Measurements from ENCODE around the gene SEZ6L. TPM values are rescaled to one million over a fixed set of nuclear protein-coding genes. Genes with fewer than 3 reads are reported as not detected.

SEZ6L gene
- total and polyA plus RNA-seq, 10 of the 15 experiments (the other 5 are each of a cell fraction or from before 2014, with no cell fraction given), result not detected

GRCh38 chr22:26394777-26395176 lies 225.5 kb downstream of the SEZ6L start:
- Histone ChIP-seq H4K20me1 (ENCODE audit: control insufficient read depth, insufficient read depth) (no peaks in the 10 kb centered on the region), H2AFZ (ENCODE audit: control insufficient read depth, low read depth, low read length) (no peak overlapping the region), H3K27ac (ENCODE audit: control insufficient read depth, insufficient read depth) (no peak overlapping the region), H3K27me3 (replicated peaks in 1 of 2; ENCODE audit: control insufficient read depth in 2 of 2, insufficient read depth in 2 of 2, low read length in 1 of 2) (no peaks in the 10 kb centered on the region; a peak in 3 of 4 replicates), H3K4me2 (ENCODE audit: control insufficient read depth, insufficient read depth) (no peak overlapping the region), H3K4me3 (no peak overlapping the region), H3K9ac (ENCODE audit: control insufficient read depth, insufficient read depth, low read length) (no peak overlapping the region), H3K79me2 (ENCODE audit: control insufficient read depth, insufficient read depth, low read length) (no peaks in the 10 kb centered on the region), H3K9me3 (replicated peaks; ENCODE audit: control insufficient read depth, insufficient read depth, low read length) (no peaks in the 10 kb centered on the region), H3K4me1 (ENCODE audit: control insufficient read depth, insufficient read depth, low read length) (no peaks in the 10 kb centered on the region), H3K36me3 (ENCODE audit: control insufficient read depth in 2 of 2, insufficient read depth in 2 of 2, low read length in 1 of 2) (no peaks in the 10 kb centered on the region)
- BruUV-seq (replicated peaks), result no TSS peak
- FAIRE-seq, result no peak
- no peak for ATAC-seq
- SMC1A ChIA-PET (ENCODE audit: uncharacterized antibody, unreplicated experiment), result interaction anchor here (0.9 to 8.5 kb wide), 4 partner anchors 11 to 84 kb away, joined by 3 to 73 read pairs (median 3); no protein-coding TSS in a partner anchor
- WGBS (ENCODE audit: insufficient coverage, insufficient replicate concordance, low lambda C conversion rate, missing lambda C conversion rate), result 33% methylated on average over 1 of the region's 1 CpG
- RAD21 ChIA-PET (ENCODE audit: unreplicated experiment), result interaction anchor here (1.3 to 1.8 kb wide), 4 partner anchors 10 to 67 kb away, joined by 3 to 5 read pairs (median 4); no protein-coding TSS in a partner anchor
- CTCF ChIA-PET, result interaction anchor here (0.7 to 10.2 kb wide), 8 partner anchors 10 to 270 kb away, joined by 3 to 111 read pairs (median 4); no protein-coding TSS in a partner anchor
- intact Hi-C loops (cut with micrococcal nuclease; ENCODE audit: unreplicated experiment) (no loop called here), in situ Hi-C loops (cut with MboI) (no loop called here)
- DNase-seq (ENCODE audit: low read depth, low spot score), result no peak
- POLR2A ChIA-PET, result no interaction called here
- no peak for TF ChIP-seq POLR2AphosphoS5 (IDR thresholded peaks at IDR 0.05; ENCODE audit: low read length)
- no peak for TF ChIP-seq GATAD2B (conservative IDR thresholded peaks at IDR 0.05; ENCODE audit: low read depth)
- no peak for TF ChIP-seq POLR2AphosphoS2 (IDR thresholded peaks at IDR 0.05; ENCODE audit: low read depth, low read length)
- no peak for TF ChIP-seq NR2F1 (conservative IDR thresholded peaks at IDR 0.05)
- no peak for TF ChIP-seq NR2C2 (IDR thresholded peaks at IDR 0.05; ENCODE audit: borderline replicate concordance, control insufficient read depth, insufficient read length, low read depth)
- no peak for TF ChIP-seq ZNF274 (IDR thresholded peaks at IDR 0.05; ENCODE audit: insufficient read depth, insufficient read length)
- TF ChIP-seq HDGF (IDR thresholded peaks at IDR 0.05), result no peak
- TF ChIP-seq KDM1A (IDR thresholded peaks at IDR 0.05; ENCODE audit: borderline replicate concordance), result no peak
- no peak for TF ChIP-seq SIN3A (IDR thresholded peaks at IDR 0.05; ENCODE audit: low read depth, low read length)
- TF ChIP-seq PRDM15 (CRISPR knock-in tag; IDR thresholded peaks at IDR 0.05), result no peak
- no peak for TF ChIP-seq RBBP5 (conservative IDR thresholded peaks at IDR 0.05)
- TF ChIP-seq ZBTB11 (CRISPR knock-in tag; IDR thresholded peaks at IDR 0.05), result no peak
- TF ChIP-seq CBFB (IDR thresholded peaks at IDR 0.05; ENCODE audit: low read depth), result no peak
- TF ChIP-seq SIX5 (IDR thresholded peaks at IDR 0.05; ENCODE audit: low read depth, low read length, severe bottlenecking), result no peak
- TF ChIP-seq BRCA1 (IDR thresholded peaks at IDR 0.05; ENCODE audit: low read depth, low read length), result no peak
- TF ChIP-seq NFYB (IDR thresholded peaks at IDR 0.05; ENCODE audit: insufficient read depth, low read depth, low read length), result no peak
- TF ChIP-seq NR2C1 (IDR thresholded peaks at IDR 0.05), result no peak
